GM18519 (cell line): ENCODE data around the gene CHIT1.

Source experiments
- ATAC-seq: cut with Tn5 transposase; IDR thresholded peaks from one replicate; pipeline ENCODE4 v1.9.1; 2021; ENCODE audit warnings: mild to moderate bottlenecking, moderate library complexity; ENCODE audit not compliant: unreplicated experiment, low FRiP score

The CHIT1 gene

GRCh38 chr1:203177036-203177405 is 52.5 kb downstream of the CHIT1 start:
- ATAC-seq, result no peak

- ATAC-seq, result no peak
Measured at GRCh38 chr1:203176273-203177035, 53.0 kb downstream of the CHIT1 start.

- no peak for ATAC-seq
Measured at GRCh38 chr1:203175827-203176241, 53.6 kb downstream of the CHIT1 start.

GRCh38 chr1:203175237-203175826 is 54.1 kb downstream of the CHIT1 start, which contains the start of gene MYBPH:
Gene MYBPH, minus strand, starts transcription at chr1:203175826. Its CDS starts 71 bp downstream, at chr1:203175755.
- ATAC-seq, result no peak

GRCh38 chr1:203174324-203174985 is 55.0 kb downstream of the CHIT1 start:
- ATAC-seq, result no peak

- ATAC-seq, result peak; percentile 77
Measured at GRCh38 chr1:203173566-203173965, 55.9 kb downstream of the CHIT1 start.

GRCh38 chr1:203173011-203173555 is 56.4 kb downstream of the CHIT1 start:
- ATAC-seq, result no peak

GRCh38 chr1:203172184-203173010 is 57.1 kb downstream of the CHIT1 start:
- ATAC-seq, result no peak

GRCh38 chr1:203171341-203172183 is 57.9 kb downstream of the CHIT1 start:
- no peak for ATAC-seq

- ATAC-seq, result no peak
Measured at GRCh38 chr1:203170625-203171330, 58.7 kb downstream of the CHIT1 start.

- ATAC-seq, result no peak
Measured at GRCh38 chr1:203169770-203170520, 59.5 kb downstream of the CHIT1 start.

GRCh38 chr1:203168991-203169390 is 60.5 kb downstream of the CHIT1 start:
- no peak for ATAC-seq

GRCh38 chr1:203168256-203168786 is 61.2 kb downstream of the CHIT1 start:
- no peak for ATAC-seq

GRCh38 chr1:203167913-203168200 is 61.6 kb downstream of the CHIT1 start:
- no peak for ATAC-seq

GRCh38 chr1:203167026-203167912 is 62.2 kb downstream of the CHIT1 start:
- no peak for ATAC-seq

- ATAC-seq, result no peak
Measured at GRCh38 chr1:203166192-203166940, 63.1 kb downstream of the CHIT1 start.
